22Rv1 (cell line): ENCODE measurements around the gene DTX1.
A peak's percentile ranks its signal among the peaks of the same experiment; 100 is the strongest.

Experiments
- H3K27ac ChIP-seq: fragments of 450-650 bp; 2 replicates; pipeline ENCODE4 v1.5.1; 2017
- CTCF ChIP-seq: fragments of 450-650 bp; IDR thresholded peaks from 2 replicates; pipeline ENCODE4 v1.5.1; 2017; ENCODE audit warnings: mild to moderate bottlenecking
- ZFX ChIP-seq: fragments of 450-650 bp; IDR thresholded peaks from 2 replicates; pipeline ENCODE4 v1.6.1; 2017; ENCODE audit warnings: antibody characterized with exemption, borderline replicate concordance

The DTX1 gene

GRCh38 chr12:113119980-113120669 lies 63.6 kb downstream of the DTX1 start:
- no peak for TF ChIP-seq CTCF
- TF ChIP-seq ZFX = no peak

DNA sequence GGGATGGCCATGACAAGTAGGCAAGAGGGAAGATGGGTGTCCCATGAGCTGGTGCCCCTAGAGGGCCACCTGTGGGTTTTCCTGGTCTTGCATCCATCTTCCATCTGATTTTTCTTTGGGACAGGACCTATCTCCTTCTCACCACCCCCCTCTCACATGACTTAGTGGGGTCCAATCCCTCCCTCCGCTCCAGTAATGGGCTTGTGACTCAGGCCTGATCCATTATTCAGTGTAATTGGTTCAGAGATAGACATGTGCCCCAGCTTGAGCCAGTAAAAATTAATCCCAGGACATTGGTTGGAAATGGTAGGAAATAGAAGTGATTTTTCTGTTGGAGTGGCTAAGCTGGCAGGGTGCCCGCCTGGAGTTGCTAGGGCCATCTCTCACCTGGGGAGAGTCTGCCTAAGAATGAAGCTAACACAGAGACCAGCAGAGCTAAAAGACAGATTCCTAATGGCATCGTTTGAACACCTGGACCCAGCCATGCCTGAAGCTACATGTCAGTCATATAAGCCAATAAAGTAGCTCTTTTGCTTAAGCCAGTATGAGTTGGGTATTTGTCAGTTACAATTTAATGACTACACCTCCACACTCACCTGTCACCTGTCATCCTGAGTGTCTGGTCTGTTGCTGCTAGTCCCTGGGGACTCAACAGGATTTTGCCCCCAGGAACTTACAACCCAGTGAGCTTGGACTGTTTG lies 64.3 kb downstream of the DTX1 start:
- TF ChIP-seq ZFX = no peak
- TF ChIP-seq CTCF = no peak
- no peak overlapping the region for H3K27ac ChIP-seq

More at GRCh38 chr12:113119980-113120669, 63.6 kb downstream of the DTX1 start:
- no peak overlapping the region for H3K27ac ChIP-seq

GRCh38 chr12:113127791-113128199 lies 71.3 kb downstream of the DTX1 start:
- TF ChIP-seq CTCF (no peak), ZFX (no peak)
- H3K27ac ChIP-seq = no peak overlapping the region

GRCh38 chr12:113128802-113129663 lies 72.5 kb downstream of the DTX1 start:
- TF ChIP-seq CTCF = no peak
- no peak for TF ChIP-seq ZFX
- H3K27ac ChIP-seq = no peak overlapping the region

GRCh38 chr12:113129664-113130456 lies 73.3 kb downstream of the DTX1 start:
- no peak overlapping the region for H3K27ac ChIP-seq
- TF ChIP-seq ZFX (no peak), CTCF (no peak)

- no peak overlapping the region for H3K27ac ChIP-seq
- TF ChIP-seq CTCF (peak; percentile 73), ZFX (no peak)
These were observed 74.1 kb downstream of the DTX1 start for GRCh38 chr12:113130457-113131135.
